Myocyte (in vitro differentiated cells): ENCODE measurements around the gene PNKP. TPM values are rescaled to one million over a fixed set of nuclear protein-coding genes. Genes with fewer than 3 reads are reported as not detected.

Experiments
- DNase-seq: peaks from one replicate; pipeline ENCODE4 v3.0.0-alpha.2; 2012; ENCODE audit warnings: low read depth
- total RNA-seq: library from RNA; depleted of rRNA; stranded (reverse); fragments of >200 nt; gene quantifications from 2 replicates; pipeline ENCODE4 v1.2.3, GENCODE V29; 2014

PNKP gene
- total RNA-seq, 1 donor from 2014 or later, result 31.1 TPM

GRCh38 chr19:49860336-49861102 lies 6.9 kb downstream of the PNKP start:
- no peak for DNase-seq

DNA sequence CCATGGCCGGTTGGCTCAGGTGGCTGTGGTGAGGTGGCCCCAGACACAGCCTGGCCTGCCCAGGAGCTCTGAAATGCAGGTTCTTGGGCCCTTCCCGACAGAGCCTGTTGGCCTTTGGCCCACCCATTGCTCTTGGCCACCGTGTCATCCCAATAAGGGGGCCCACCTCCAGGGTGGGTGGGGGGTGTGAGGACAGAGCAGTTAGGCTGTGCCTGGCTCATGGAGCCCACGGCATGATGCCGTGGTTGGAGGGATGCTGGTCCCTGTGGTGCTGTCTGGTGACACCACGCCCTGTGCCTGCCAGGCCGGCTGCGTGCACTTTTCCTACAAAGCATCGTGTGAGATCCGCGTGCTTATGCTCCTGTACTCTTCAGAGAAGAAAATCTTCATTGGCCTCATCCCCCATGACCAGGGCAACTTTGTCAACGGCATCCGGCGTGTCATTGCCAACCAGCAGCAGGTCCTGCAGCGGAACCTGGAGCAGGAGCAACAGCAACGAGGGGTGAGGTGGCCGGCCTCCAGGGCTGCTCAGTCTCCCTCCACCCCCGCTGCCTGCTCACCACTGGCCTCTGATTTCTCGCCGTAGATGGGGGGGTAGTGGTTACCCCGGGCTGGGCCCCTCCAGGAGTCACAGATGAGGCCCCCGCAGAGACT lies 7.6 kb downstream of the PNKP start:
- DNase-seq, result no peak

DNA sequence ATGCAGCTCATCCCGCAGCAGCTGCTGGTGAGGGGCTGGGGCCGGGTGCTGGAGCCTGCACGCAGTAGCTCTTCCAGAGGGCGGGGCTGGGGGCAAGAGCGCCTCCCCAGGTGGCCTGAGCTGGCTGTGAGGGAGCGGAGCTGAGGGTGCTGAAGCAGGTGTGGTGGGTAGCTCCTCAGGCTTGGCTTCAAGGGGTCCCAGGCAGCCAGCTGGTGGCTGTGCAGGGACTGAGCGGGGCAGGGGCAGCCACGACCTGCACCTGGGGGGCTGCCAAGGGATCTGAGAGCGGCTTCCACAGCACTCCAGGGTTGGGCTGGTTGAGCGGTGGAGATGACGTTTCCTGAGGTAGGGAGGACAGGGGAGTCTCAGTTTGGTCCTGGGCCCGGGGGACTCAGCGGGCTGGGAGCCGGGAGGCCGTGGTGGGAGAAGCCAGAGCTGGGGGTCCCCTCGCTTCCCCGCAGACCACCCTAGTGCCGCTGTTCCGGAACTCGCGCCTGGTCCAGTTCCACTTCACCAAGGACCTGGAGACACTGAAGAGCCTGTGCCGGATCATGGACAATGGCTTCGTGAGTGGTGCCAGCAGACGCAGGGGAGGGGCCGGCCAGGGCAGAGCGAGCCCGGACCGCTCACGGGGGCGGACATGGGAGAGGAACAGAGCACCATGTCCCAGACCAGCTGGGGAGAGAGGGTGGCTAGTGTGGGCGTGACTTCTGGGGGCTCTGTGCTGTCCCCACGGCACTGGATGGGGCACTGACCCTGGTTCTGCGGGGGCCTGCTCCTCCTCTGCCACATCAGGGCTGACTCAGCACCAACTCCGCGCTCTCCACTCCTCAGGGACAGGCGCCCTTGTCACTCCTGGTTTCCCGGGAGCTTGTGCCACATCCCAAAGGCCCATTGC lies 9.0 kb downstream of the PNKP start:
- DNase-seq, result peak; percentile 72

DNA sequence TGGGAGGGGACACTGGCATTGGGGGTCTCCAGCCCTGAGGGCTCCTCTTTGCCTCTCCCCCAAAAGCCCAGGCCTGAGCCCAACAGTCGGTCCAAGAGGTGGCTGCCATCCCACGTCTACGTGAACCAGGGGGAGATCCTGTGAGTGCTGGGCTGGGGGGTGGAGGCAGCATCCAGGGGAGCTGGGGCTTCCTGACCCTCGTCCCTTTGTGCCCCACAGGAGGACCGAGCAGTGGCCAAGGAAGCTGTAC lies 9.6 kb downstream of the PNKP start:
- DNase-seq, result no peak

- no peak for DNase-seq
Measured at GRCh38 chr19:49857061-49857837, 10.1 kb downstream of the PNKP start.

GRCh38 chr19:49856574-49857021 lies 10.8 kb downstream of the PNKP start:
- DNase-seq, result no peak

DNA sequence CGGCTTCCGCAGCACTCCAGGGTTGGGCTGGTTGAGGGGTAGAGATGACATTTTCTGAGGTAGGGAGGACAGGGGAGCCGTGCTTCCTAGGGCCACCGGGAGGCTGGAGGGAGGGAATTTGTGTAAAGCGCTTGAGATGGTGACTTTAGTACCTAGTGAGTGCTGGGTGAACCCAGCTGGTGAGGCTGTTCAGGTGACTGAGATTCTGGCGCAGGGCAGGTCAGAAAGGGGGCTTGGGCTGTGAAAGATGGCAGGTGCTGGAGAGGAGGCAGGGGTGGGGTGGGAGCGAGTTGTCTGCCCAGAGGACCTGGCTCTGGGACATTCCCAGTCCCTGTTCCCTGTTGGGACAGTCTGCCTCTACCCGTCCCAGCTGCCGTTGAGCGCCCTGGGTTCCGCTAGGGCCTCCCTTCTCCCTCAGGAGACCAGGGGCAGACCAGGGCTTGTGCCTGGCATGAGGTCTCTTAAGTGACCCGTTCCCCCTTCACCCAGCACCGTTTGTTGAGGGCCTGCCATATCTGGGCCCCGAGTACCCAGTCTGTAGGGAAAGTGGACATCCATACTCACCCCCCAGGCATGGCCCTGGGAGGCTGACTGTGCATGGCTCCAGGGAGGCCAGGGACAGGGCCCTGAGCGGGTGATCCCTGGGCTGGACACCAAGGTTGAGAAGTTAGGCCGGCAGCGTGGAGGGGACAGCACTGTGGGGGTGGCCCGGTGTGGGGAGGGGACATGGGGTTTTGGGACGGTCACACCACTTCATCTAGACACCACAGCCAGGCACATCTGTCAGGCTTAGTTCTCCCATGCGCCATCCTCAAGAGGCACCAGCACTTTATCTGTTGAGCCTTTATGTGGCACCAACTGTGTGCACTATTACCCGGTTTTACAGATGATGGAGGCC lies 11.5 kb downstream of the PNKP start:
- DNase-seq, result no peak

- no peak for DNase-seq
Measured at GRCh38 chr19:49855277-49855675, 12.1 kb downstream of the PNKP start.

- DNase-seq, result no peak
Measured at GRCh38 chr19:49854378-49855263, 12.8 kb downstream of the PNKP start.

- no peak for DNase-seq
Measured at GRCh38 chr19:49853852-49854377, 13.5 kb downstream of the PNKP start.

DNA sequence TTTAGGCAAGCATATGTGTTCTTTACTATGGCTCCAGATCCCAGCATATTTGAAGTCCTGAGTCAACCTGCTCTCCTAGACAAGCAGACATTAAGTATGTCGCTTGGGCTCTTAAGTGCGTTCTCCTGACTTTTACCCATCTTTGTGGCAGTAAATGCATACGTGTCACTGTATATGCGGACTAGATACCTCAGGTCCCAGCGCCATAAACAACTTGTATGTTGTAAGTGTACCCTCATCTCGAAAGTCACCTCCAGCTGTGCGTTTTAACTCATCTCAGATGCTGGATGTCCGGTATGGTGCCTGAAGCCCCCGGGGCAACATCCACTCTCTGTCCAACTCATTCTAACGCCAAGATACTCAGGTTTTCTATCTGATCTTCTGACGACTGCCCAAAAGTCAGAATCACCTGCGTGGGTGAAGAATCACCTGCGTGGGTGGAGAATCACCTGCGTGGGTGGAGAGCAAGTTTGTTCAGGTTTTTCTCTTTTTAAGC lies 14.7 kb downstream of the PNKP start:
- DNase-seq, result no peak

GRCh38 chr19:49851456-49852259 lies 15.7 kb downstream of the PNKP start:
- peak; percentile 45 for DNase-seq

GRCh38 chr19:49850487-49851342 lies 16.7 kb downstream of the PNKP start, which contains the start of gene PTOV1:
Gene PTOV1 (plus strand): TSS chr19:49851159.
- peak; percentile 94 for DNase-seq

DNA sequence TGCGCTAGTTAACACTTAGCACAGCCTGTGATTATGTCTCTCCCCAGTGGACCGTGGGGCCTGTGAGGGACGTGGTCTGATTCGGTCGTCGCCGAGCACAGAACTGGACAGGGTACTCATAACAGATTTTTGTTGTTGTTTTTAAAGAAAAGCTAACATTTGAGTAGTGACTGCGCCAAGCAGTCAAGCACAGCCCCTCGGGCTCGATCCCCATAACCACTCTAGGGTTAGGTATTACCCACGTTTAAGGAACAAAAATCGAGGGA lies 17.2 kb downstream of the PNKP start:
- DNase-seq, result no peak

GRCh38 chr19:49849433-49850220 lies 17.7 kb downstream of the PNKP start:
- DNase-seq, result no peak

GRCh38 chr19:49848938-49849337 lies 18.4 kb downstream of the PNKP start:
- DNase-seq, result no peak
